CD4-positive, alpha-beta T cell treated with Interferon alpha-2 for 1 hour (primary cell): ENCODE results near the gene SEC24A.
"Not testable (repeated sequence)": the region's sequence is repeated elsewhere in the genome, so short reads cannot be mapped to it uniquely, and the experiment has no call there.

Experiments used
- DNase-seq, 2 donors: peaks; one replicate each; pipeline ENCODE4 v3.0.0-alpha.2; 2020 to 2022

The SEC24A gene

GRCh38 chr5:134648425-134649162 is at the start of gene SEC24A:
SEC24A (plus strand) TSS chr5:134648785; CDS start chr5:134649077, 292 bp downstream.
- DNase-seq = peak; percentile 94 to 95

DNA sequence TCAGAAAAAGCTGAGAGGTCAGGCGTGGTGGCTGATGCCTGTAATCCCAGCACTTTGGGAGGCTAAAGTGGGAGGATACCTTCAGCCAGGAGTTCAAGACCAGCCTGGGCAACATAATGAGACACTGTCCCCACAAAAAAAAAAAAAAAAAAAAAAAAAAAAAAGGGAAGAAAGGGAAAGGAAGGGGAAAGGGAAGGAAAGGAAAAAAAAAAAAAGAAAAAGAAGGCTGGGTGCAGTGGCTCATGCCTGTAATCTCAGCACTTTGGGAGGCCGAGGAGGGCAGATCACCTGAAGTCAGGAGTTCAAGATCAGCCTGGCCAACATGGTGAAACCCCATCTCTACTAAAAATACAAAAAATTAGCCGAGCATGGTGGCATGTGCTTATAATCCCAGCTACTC is 48.8 kb upstream of the SEC24A start:
- DNase-seq = not testable (repeated sequence)

- no peak for DNase-seq
These were observed 48.0 kb upstream of the SEC24A start for GRCh38 chr5:134600600-134600999.

DNA sequence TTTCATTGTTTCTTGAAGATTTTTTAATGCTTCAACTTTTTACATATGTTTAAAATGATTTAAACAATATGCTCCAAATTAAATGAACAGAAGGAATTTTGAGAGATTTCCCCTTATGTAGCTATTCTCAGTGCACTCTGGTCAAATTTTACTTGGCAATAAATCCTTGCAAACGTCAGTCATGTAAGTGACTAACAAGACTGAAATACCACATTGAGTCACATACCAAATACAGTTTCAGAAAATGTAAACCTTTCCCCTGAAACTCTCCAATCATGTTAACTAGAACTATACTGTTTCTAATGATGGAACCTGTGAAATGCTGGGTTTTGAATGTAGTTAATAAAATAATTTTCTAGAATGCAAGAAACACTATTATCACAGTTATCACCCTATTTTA is 45.5 kb upstream of the SEC24A start:
- DNase-seq = no peak

DNA sequence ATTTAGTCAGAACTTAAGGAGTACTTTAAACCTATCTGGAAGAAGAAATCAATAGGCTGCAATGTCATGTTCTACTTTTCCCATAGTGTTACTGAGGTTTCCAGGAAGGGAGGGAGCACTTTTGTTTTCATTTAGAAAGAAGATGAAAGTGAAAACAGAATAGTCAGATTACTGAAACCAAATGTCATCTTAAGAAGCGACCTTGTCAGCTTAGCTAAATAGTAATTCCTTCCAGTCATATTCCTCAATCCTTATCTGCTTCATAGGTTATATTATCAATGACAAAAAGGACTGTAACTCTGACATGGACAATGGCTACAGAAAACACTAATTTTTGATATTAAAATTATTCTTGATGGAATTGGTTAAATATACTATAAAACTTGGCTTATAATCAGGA is 43.7 kb upstream of the SEC24A start:
- DNase-seq = peak in 1 of 2 donors; percentile 22

GRCh38 chr5:134606726-134607125 is 41.9 kb upstream of the SEC24A start:
- no peak for DNase-seq

GRCh38 chr5:134608555-134608954 is 40.0 kb upstream of the SEC24A start:
- DNase-seq = peak in 1 of 2 donors; percentile 21

DNA sequence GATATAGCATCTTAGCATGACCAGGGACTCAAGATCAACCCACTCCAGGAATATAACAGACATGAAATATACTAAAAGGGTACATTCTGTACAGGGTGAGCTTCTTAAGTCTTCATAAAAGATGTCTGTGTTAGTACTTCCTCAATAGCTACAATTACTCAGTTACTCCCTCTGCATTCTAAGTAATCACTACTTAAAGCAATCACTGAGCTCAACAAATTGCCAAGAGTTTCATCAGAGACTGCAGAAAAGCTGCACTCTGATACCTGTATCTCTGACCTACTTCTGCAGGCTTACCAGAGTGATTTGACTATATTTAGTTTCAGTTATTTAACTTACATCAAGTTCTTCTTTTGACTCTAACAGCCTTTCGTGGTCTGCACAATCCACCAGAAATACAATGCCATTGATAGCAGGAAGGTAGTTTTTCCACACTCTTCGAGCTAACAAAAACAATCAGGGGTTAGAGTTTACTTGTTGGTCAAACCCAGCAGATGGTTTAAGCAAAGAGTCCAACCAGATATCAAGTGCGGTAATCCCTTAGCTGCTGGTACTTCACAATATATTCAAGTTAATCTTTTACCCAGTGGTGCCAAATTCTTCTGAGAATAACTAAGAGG is 39.2 kb upstream of the SEC24A start:
- DNase-seq = no peak

GRCh38 chr5:134610725-134611124 is 37.9 kb upstream of the SEC24A start:
- no peak for DNase-seq

- no peak for DNase-seq
These were observed 37.1 kb upstream of the SEC24A start for GRCh38 chr5:134611515-134611914.

- DNase-seq = no peak
These were observed 34.0 kb upstream of the SEC24A start for GRCh38 chr5:134614450-134615085.

DNA sequence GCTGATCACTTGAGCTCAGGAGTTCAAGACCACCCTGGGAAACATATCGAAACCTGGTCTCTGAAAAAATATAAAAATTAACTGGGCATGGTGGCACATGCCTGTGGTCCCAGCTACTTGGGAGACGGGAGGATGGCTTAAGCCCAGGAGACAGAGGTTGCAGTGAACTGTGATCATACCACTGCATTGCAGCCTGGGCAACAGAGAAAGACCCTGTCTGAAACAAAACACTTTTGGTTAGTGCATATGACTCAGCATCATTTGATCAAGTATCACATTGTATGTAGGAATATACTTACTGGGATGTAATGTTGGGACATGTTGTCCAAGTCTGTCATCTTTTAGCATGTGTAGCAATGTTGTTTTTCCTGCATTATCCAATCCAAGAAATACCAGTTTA is 28.0 kb upstream of the SEC24A start:
- no peak for DNase-seq

GRCh38 chr5:134625559-134625958 is 23.0 kb upstream of the SEC24A start:
- DNase-seq = no peak

DNA sequence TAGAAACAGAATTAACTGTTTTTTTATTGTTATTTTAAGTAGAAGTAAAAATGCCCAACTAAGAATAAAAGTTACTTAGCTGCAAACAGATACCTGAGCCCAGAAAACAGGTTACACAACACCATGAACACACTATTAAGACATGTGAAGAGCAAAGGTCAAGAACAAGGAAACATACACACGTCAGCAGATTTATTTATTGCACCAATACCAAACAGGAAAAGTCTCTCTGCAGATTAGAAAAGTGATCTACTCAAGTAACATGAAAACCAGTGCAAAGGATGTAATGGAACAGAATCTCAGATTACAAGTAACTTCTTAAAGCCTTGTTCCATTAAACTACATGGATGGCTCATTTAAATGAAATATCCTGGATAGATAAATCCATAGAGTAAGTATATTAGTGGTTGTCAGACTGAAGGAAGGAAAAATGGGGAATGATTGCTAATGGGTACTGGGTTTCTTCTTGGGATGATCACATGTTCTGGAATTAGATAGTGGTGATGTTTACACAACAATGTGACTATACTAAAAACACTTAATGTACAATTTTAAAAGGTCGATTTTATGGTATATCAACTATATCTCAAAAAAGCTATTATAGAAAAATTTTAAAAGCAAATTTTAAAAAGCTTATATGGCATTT is 22.1 kb upstream of the SEC24A start:
- DNase-seq = no peak

DNA sequence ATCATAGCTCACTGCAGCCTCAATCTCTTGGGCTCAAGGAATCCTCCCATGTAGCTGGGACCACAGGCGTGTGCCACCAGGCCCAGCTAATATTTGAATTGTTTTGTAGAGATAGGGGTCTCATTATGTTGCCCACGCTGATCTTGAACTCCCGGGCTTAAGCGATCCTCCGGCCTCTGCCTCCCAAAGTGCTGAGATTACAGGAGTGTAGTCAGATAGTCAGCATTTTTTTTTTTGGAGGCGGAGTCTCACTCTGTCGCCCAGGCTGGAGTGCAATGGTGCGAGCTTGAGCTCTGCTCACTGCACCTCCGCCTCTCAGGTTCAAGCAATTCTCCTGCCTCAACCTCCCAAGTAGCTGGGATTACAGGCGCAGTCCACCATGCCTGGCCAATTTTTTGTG is 14.4 kb upstream of the SEC24A start:
- DNase-seq = no peak

- not testable (repeated sequence) for DNase-seq
These were observed 13.2 kb upstream of the SEC24A start for GRCh38 chr5:134635366-134635765.

DNA sequence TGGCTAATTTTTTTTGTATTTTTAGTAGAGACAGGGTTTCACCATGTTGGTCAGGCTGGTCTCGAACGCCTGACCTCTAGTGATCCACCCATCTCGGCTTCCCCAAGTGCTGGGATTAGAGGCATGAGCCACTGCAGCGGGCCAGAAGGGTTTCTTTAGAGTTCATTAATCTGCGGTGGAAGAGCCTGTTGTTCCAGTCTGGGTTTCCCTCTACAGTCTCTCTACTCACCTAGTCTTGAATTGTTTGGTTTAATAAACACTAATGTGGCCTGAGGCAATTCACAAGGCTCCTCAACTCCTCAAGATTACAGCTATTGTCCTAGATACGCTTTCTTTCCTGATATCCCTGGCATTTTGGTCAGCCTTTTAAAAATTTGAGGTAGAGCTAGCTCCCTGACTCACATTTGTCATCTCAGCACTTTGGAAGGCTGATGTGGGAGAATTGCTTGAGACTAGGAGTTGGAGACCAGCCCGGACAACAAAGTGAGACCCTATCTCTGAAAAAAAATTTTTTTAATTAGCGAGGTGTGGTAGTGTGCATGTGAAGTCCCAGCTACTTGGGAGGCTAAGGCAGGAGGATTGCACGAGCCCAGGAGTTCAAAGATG is 11.4 kb upstream of the SEC24A start:
- no peak for DNase-seq

- DNase-seq = no peak
These were observed 9.8 kb upstream of the SEC24A start for GRCh38 chr5:134638760-134639201.

DNA sequence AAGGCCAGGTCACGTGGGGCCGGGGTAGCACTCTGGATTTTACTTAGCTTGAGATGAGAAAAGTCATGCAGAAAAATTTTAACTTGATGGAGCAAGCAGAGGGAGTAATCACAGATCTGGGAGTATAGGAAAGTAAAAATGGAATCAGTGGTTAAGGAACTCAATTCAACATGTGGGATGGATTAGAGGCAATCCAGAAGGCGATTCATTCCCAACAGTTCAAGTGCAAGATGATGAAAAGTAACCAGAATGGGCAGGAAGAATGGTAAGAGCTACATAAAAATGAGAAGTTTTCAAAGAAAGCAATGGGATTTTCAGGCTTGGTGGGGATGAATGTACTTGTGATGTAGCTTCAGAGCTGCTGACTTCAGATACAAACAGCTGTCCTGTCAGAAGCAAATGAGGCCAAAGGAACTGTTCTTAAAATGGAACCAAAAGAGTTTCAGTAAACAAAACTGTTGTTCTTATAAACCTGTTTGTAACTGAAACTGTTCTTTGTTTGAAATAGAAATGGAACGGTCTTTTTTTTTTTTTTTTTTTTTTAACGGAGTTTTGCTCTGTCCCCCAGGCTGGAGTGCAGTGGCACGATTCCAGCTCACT is 5.6 kb upstream of the SEC24A start:
- no peak for DNase-seq

GRCh38 chr5:134647750-134648424 is 698 bp upstream of the SEC24A start:
- DNase-seq = peak; percentile 39 to 66

- DNase-seq = peak in 1 of 2 donors; percentile 16
These were observed 714 bp downstream of the SEC24A start for GRCh38 chr5:134649163-134649835.
